ENCODE results near the gene KRT74. TPM values are rescaled to one million over a fixed set of nuclear protein-coding genes. Genes with fewer than 3 reads are reported as not detected.

Gene KRT74
- total and polyA plus RNA-seq, 2 of the 8 experiments (the other 6 are each of a cell fraction or from before 2014, with no cell fraction given), result not detected

GRCh38 chr12:52552055-52552454 is 21.6 kb downstream of the KRT74 start:
- Histone ChIP-seq H3K56ac (replicated peaks; ENCODE audit: insufficient read length, low read depth, low read length) (no peak overlapping the region), H4K91ac (replicated peaks; ENCODE audit: insufficient read length, low read length) (no peak overlapping the region), H3K4ac (replicated peaks; ENCODE audit: insufficient read length, low read depth, low read length) (no peak overlapping the region), H3K9ac (replicated peaks in 1 of 4; ENCODE audit: extremely low read depth in 1 of 4, low read depth in 3 of 4, low read length in 3 of 4) (no peak overlapping the region), H2AK5ac (ENCODE audit: low read depth, low read length) (no peak overlapping the region), H2BK5ac (ENCODE audit: low read depth, low read length) (no peak overlapping the region), H2AFZ (ENCODE audit: low read length) (no peak overlapping the region), H3K4me1 (replicated peaks in 1 of 4; ENCODE audit: control insufficient read depth in 3 of 4, insufficient read depth in 4 of 4, low read length in 3 of 4) (no peaks in the 10 kb centered on the region), H3K4me3 (ENCODE audit: extremely low read depth in 1 of 4, insufficient read depth in 2 of 4, low read depth in 3 of 4, low read length in 4 of 4) (no peak overlapping the region), H4K20me1 (replicated peaks in 1 of 2; ENCODE audit: control insufficient read depth in 1 of 2, insufficient read depth in 2 of 2, low read length in 2 of 2) (no peaks in the 10 kb centered on the region), H3K4me2 (ENCODE audit: insufficient read depth in 1 of 2, low read depth in 2 of 2, low read length in 2 of 2) (no peak overlapping the region), H3K79me1 (ENCODE audit: low read depth, low read length) (no peaks in the 10 kb centered on the region), H3K23me2 (ENCODE audit: low read depth, low read length) (no peaks in the 10 kb centered on the region), H3K18ac (ENCODE audit: extremely low read depth, low read length) (no peak overlapping the region), H3K36me3 (ENCODE audit: control insufficient read depth in 2 of 4, insufficient read depth in 4 of 4, low read length in 3 of 4) (no peaks in the 10 kb centered on the region), H2BK15ac (ENCODE audit: low read length) (no peak overlapping the region), H4K8ac (ENCODE audit: extremely low read depth, insufficient read depth, low read length) (no peak overlapping the region), H2BK20ac (ENCODE audit: low read length) (no peak overlapping the region), H2BK120ac (replicated peaks; ENCODE audit: low read depth, low read length) (no peak overlapping the region), H3K27ac (ENCODE audit: low read depth, low read length) (no peak overlapping the region), H3K14ac (ENCODE audit: insufficient read length) (no peak overlapping the region), H3K79me2 (ENCODE audit: control insufficient read depth in 1 of 2, insufficient read depth in 2 of 2, low read length in 2 of 2) (no peaks in the 10 kb centered on the region), H3K9me3 (ENCODE audit: insufficient read depth in 2 of 2, low read depth in 1 of 2, low read length in 1 of 2) (no peaks in the 10 kb centered on the region), H4K5ac (ENCODE audit: insufficient read length, low read depth, low read length) (no peak overlapping the region), H3K23ac (ENCODE audit: insufficient read length) (no peak overlapping the region), H3K27me3 (replicated peaks in 1 of 4; ENCODE audit: control insufficient read depth in 3 of 4, extremely low read depth in 1 of 4, insufficient read depth in 3 of 4, low read length in 3 of 4) (no peaks in the 10 kb centered on the region), H2BK12ac (ENCODE audit: low read depth, low read length) (no peak overlapping the region)
- TF ChIP-seq KDM4A (IDR thresholded peaks at IDR 0.05; ENCODE audit: low read depth, low read length, severe bottlenecking) (no peak), BCL11A (IDR thresholded peaks at IDR 0.05; ENCODE audit: low read depth in 2 of 2, low read length in 2 of 2) (no peak), ASH2L (IDR thresholded peaks at IDR 0.05; ENCODE audit: low read length) (no peak), SIN3A (conservative IDR thresholded peaks at IDR 0.05 in 1 of 2, IDR thresholded peaks at IDR 0.05 in 1 of 2; ENCODE audit: low read depth in 1 of 2, low read length in 2 of 2) (no peak), FOSL1 (IDR thresholded peaks at IDR 0.05; ENCODE audit: insufficient read depth, low read depth, low read length) (no peak)
- ChIA-PET POLR2A (ENCODE audit: partially characterized antibody) (no interaction called here), CTCF (ENCODE audit: partially characterized antibody) (interaction anchor here (0.9 to 3.9 kb wide), 6 partner anchors 15 to 429 kb away, joined by 4 to 16 read pairs (median 4); no protein-coding TSS in a partner anchor)
- WGBS, 2 experiments (ENCODE audit: extremely low coverage in 1 of 2, insufficient coverage in 1 of 2, insufficient read length in 1 of 2, insufficient replicate concordance in 2 of 2, low coverage in 1 of 2, low lambda C conversion rate in 2 of 2, missing lambda C conversion rate in 1 of 2), result 88% methylated on average over 5 of the region's 5 CpGs; no CpG with 5 or more reads in 1 of the 2 experiments
- no peak for DNase-seq (ENCODE audit: low read depth in 1 of 2, low spot score in 2 of 2)
- no peak for FAIRE-seq
